ENCODE data around the gene TIMP2.

Gene TIMP2

GRCh38 chr17:78803186-78803845, 121.9 kb downstream of the TIMP2 start:
- TF ChIP-seq CTCF (IDR thresholded peaks at IDR 0.05; ENCODE audit: low read depth, low read length): no peak
- no peak overlapping the region for H3K4me3 ChIP-seq (ENCODE audit: low read depth, low read length)

Data from WI38 (cell line).